ENCODE results near the gene RSPO4.

DNA sequence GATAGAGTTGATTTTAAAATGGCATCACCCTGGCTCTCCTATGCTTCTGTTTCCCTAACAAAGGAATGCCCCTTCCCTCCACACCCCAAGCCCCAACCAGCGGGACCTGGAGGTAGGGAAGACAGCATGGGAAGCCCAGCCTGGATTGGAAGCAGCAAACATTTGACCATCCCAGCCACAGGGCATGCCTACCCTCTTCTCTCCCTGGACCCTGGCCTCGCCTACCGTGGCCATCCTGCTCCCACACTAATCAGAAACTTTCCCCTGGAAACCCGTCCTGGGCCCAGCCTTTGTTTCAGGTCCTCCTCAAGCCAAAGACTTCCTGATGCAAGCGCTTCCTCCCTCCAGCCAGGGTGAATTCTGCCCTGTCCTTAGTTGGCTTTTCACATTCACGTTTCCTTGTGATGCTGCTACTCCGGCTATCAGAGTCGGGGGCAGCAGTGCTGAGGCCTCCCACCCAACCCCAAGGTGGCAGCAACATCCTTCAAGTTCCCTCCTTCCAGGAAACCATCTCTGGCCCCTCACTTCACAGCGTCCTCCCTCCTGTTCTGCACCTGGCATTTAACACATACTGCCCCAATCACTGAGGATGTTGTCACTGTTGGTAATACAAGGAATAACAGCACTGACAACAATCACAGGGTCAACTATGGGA, 67.8 kb downstream of the RSPO4 start:
- TF ChIP-seq CTCF (IDR thresholded peaks at IDR 0.05) (no peak), POLR2A (IDR thresholded peaks at IDR 0.05) (no peak), POLR2AphosphoS5 (IDR thresholded peaks at IDR 0.05) (no peak), EP300 (IDR thresholded peaks at IDR 0.05) (no peak)

Measured in sigmoid colon (tissue), 4 donors.